NCI-H526 treated with DMSO at 0.1 percent for 48 hours (cell line): ENCODE data around the gene CRACR2B.

Experiments
- DNase-seq: peaks from one replicate; lab custom pipeline; 2025; lab: John Stamatoyannopoulos, UW

Gene CRACR2B

GRCh38 chr11:794766-795633, 32.7 kb upstream of the CRACR2B start:
- peak; percentile 35 for DNase-seq

- DNase-seq = peak; percentile 65
These were observed 31.8 kb upstream of the CRACR2B start for GRCh38 chr11:795634-796564.

GRCh38 chr11:796565-797295, 31.0 kb upstream of the CRACR2B start:
- DNase-seq = no peak

- DNase-seq = peak; percentile 64
These were observed 30.2 kb upstream of the CRACR2B start for GRCh38 chr11:797296-798092.

GRCh38 chr11:798093-798713, 29.5 kb upstream of the CRACR2B start, which contains the start of gene SLC25A22:
Gene SLC25A22, minus strand, starts transcription at chr11:798281. Its CDS starts 3,275 bp downstream, at chr11:795006.
- peak; percentile 55 for DNase-seq

- no peak for DNase-seq
These were observed 27.9 kb upstream of the CRACR2B start for GRCh38 chr11:799641-800316.

- DNase-seq = no peak
These were observed 27.2 kb upstream of the CRACR2B start for GRCh38 chr11:800473-800872.

GRCh38 chr11:801097-801780, 26.5 kb upstream of the CRACR2B start:
- DNase-seq = no peak

- no peak for DNase-seq
These were observed 25.6 kb upstream of the CRACR2B start for GRCh38 chr11:802018-802617.

- no peak for DNase-seq
These were observed 24.8 kb upstream of the CRACR2B start for GRCh38 chr11:802693-803466.

- no peak for DNase-seq
These were observed 24.3 kb upstream of the CRACR2B start for GRCh38 chr11:803467-803742.

- peak; percentile 81 for DNase-seq
These were observed 23.7 kb upstream of the CRACR2B start for GRCh38 chr11:803770-804598.

GRCh38 chr11:804599-804964, 23.1 kb upstream of the CRACR2B start:
- no peak for DNase-seq

GRCh38 chr11:808427-809286, 19.1 kb upstream of the CRACR2B start:
- DNase-seq = no peak

- DNase-seq = peak; percentile 98
These were observed 18.3 kb upstream of the CRACR2B start, which contains the start of gene RPLP2 for GRCh38 chr11:809287-810039. Gene RPLP2, plus strand, starts transcription at chr11:809967. Its CDS starts 268 bp downstream, at chr11:810235.

GRCh38 chr11:810040-810567, 17.6 kb upstream of the CRACR2B start:
- no peak for DNase-seq
